ENCODE measurements around the gene TPRN.

Gene TPRN

DNA sequence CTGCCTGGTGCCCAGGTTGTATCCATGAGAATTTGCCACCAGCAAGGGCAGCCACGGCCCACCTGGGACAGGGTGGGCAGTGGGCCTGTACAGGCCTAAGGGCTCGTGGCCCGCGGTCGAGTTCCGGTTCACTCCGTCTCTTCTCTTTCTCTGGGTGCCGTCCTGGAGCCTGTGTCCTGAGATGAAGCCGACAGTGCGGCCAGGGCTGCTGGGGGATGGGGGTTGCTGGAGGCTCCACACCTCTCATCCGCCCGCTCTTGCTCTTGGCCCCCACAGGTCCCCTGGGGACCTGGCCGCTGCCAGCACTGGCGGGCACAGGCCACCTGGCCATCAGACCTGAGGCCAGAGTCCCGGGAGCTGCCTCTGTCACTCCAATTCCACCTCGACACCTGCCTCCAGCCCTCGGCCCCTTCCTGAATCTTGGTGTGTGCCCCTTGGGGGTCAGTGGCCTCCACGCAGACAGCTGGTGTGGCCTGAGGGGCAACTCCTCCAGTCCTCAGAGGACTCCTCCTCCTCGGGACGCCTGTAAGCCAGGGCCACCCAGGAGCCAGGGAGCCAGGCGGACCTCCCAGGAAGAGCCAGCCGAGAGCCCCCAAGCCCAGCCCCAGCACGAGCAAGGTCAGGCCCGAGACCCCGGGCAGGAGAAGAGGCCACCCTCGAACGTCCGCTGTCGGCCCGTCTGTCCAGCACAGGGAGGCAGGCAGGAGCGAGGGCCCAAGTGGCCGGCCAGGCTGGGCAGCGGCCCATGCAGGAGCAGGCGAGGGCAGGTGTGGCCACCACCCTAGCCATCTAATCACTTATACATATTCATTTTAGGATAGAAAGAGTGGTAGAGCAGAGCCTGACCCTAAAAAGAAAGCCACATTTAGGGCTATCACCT lies 35.9 kb downstream of the TPRN start:
- Histone ChIP-seq H4K20me1 (ENCODE audit: low read depth, low read length) (no peaks in the 10 kb centered on the region), H3K36me3 (ENCODE audit: low read length) (no peaks in the 10 kb centered on the region), H3K27ac (ENCODE audit: low read depth, low read length) (no peak overlapping the region), H2AFZ (ENCODE audit: low read depth, low read length, severe bottlenecking) (no peak overlapping the region), H3K4me2 (ENCODE audit: low read depth, low read length, poor library complexity, severe bottlenecking) (no peak overlapping the region), H3K79me2 (ENCODE audit: insufficient read depth, low read length) (no peaks in the 10 kb centered on the region), H3K9me2 (replicated peaks; ENCODE audit: insufficient read depth, low read length) (no peaks in the 10 kb centered on the region), H3F3A (ENCODE audit: insufficient read depth) (no peaks in the 10 kb centered on the region), H3K27me3 (ENCODE audit: low read length) (no peaks in the 10 kb centered on the region), H3K9me3 (ENCODE audit: insufficient read depth, low read length) (no peaks in the 10 kb centered on the region), H3K4me3 (ENCODE audit: insufficient read depth, low read length, poor library complexity, severe bottlenecking) (no peak overlapping the region), H3K9ac (ENCODE audit: low read length) (no peak overlapping the region)
- TF ChIP-seq, protein P1, sequence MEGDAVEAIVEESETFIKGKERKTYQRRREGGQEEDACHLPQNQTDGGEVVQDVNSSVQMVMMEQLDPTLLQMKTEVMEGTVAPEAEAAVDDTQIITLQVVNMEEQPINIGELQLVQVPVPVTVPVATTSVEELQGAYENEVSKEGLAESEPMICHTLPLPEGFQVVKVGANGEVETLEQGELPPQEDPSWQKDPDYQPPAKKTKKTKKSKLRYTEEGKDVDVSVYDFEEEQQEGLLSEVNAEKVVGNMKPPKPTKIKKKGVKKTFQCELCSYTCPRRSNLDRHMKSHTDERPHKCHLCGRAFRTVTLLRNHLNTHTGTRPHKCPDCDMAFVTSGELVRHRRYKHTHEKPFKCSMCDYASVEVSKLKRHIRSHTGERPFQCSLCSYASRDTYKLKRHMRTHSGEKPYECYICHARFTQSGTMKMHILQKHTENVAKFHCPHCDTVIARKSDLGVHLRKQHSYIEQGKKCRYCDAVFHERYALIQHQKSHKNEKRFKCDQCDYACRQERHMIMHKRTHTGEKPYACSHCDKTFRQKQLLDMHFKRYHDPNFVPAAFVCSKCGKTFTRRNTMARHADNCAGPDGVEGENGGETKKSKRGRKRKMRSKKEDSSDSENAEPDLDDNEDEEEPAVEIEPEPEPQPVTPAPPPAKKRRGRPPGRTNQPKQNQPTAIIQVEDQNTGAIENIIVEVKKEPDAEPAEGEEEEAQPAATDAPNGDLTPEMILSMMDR (IDR thresholded peaks at IDR 0.05; ENCODE audit: insufficient read depth, low read length, poor library complexity, severe bottlenecking), result no peak
- TF ChIP-seq EZH2phosphoT487 (conservative IDR thresholded peaks at IDR 0.05; ENCODE audit: low read length), result no peak

DNA sequence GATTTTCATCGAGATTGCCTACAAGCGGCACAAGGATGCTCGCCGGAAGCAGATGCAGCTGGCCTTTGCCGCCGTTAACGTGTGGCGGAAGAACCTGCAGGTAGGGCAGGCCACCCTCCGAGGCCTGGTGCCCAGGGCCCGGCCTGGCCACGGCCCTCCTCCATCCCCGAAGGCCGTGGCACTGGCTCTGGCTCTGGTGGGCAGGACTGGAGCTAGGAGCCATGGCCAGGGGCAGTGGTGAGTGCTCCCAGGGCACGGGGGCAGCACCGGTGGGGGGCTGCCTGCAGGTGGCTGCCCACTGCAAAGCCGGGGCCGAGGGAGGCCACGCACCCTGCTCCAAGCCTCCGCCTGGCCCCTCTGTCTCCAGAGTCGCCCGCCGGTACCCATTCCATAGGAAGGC lies 36.7 kb downstream of the TPRN start:
- H3K79me2 ChIP-seq (ENCODE audit: insufficient read depth, low read length), result no peaks in the 10 kb centered on the region
- no peak overlapping the region for H3K4me3 ChIP-seq (ENCODE audit: insufficient read depth, low read length, poor library complexity, severe bottlenecking)
- no peaks in the 10 kb centered on the region for H3K27me3 ChIP-seq (ENCODE audit: low read length)
- H4K20me1 ChIP-seq (ENCODE audit: low read depth, low read length), result no peaks in the 10 kb centered on the region
- no peak overlapping the region for H3K4me2 ChIP-seq (ENCODE audit: low read depth, low read length, poor library complexity, severe bottlenecking)
- H3K9ac ChIP-seq (ENCODE audit: low read length), result no peak overlapping the region
- H3K9me2 ChIP-seq (replicated peaks; ENCODE audit: insufficient read depth, low read length), result no peaks in the 10 kb centered on the region
- no peak for TF ChIP-seq EZH2phosphoT487 (conservative IDR thresholded peaks at IDR 0.05; ENCODE audit: low read length)
- TF ChIP-seq, protein P1 (IDR thresholded peaks at IDR 0.05; ENCODE audit: insufficient read depth, low read length, poor library complexity, severe bottlenecking), result no peak
- H3K27ac ChIP-seq (ENCODE audit: low read depth, low read length), result no peak overlapping the region
- H3K36me3 ChIP-seq (ENCODE audit: low read length), result no peaks in the 10 kb centered on the region
- no peaks in the 10 kb centered on the region for H3F3A ChIP-seq (ENCODE audit: insufficient read depth)
- H2AFZ ChIP-seq (ENCODE audit: low read depth, low read length, severe bottlenecking), result no peak overlapping the region
- H3K9me3 ChIP-seq (ENCODE audit: insufficient read depth, low read length), result no peaks in the 10 kb centered on the region

DNA sequence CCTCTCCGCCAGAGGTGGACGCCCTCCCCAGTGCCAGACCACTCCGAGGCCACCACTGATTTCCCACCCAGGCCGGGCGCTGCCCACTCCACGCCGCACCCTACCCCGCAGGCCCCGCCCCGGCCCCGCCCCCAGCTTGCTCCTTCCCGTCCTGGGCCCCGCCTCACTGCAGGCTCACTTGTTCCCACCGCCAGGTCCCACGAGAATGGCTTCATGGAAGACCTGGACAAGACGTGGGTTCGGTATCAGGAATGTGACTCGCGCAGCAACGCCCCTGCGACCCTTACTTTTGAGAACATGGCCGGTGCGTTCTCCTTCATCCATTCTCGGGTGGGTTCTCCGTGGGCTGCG lies 37.2 kb downstream of the TPRN start:
- TF ChIP-seq, protein P1 (IDR thresholded peaks at IDR 0.05; ENCODE audit: insufficient read depth, low read length, poor library complexity, severe bottlenecking), result no peak
- no peak for TF ChIP-seq EZH2phosphoT487 (conservative IDR thresholded peaks at IDR 0.05; ENCODE audit: low read length)
- H3K4me2 ChIP-seq (ENCODE audit: low read depth, low read length, poor library complexity, severe bottlenecking), result no peak overlapping the region
- H3K27ac ChIP-seq (ENCODE audit: low read depth, low read length), result no peak overlapping the region
- no peaks in the 10 kb centered on the region for H3K36me3 ChIP-seq (ENCODE audit: low read length)
- H3F3A ChIP-seq (ENCODE audit: insufficient read depth), result no peaks in the 10 kb centered on the region
- H3K9ac ChIP-seq (ENCODE audit: low read length), result no peak overlapping the region
- no peaks in the 10 kb centered on the region for H3K79me2 ChIP-seq (ENCODE audit: insufficient read depth, low read length)
- no peaks in the 10 kb centered on the region for H3K9me2 ChIP-seq (replicated peaks; ENCODE audit: insufficient read depth, low read length)
- no peaks in the 10 kb centered on the region for H3K9me3 ChIP-seq (ENCODE audit: insufficient read depth, low read length)
- H2AFZ ChIP-seq (ENCODE audit: low read depth, low read length, severe bottlenecking), result no peak overlapping the region
- H4K20me1 ChIP-seq (ENCODE audit: low read depth, low read length), result no peaks in the 10 kb centered on the region
- no peaks in the 10 kb centered on the region for H3K27me3 ChIP-seq (ENCODE audit: low read length)
- H3K4me3 ChIP-seq (ENCODE audit: insufficient read depth, low read length, poor library complexity, severe bottlenecking), result no peak overlapping the region
